ENCODE results near the gene ACYP1. TPM values are rescaled to one million over a fixed set of nuclear protein-coding genes. Genes with fewer than 3 reads are reported as not detected.
A peak's percentile ranks its signal among the peaks of the same experiment; 100 is the strongest.

Gene ACYP1
- total RNA-seq, 4 donors from 2014 or later = 11.8 to 30.6 (median 21.4) TPM

GRCh38 chr14:75011356-75011994 lies 52.3 kb downstream of the ACYP1 start:
- no peak overlapping the region for H3K4me3 ChIP-seq
- peaks cover 0 to 17% of the 10 kb centered on the region in 2 donors for H3K4me1 ChIP-seq
- TF ChIP-seq POLR2A (IDR thresholded peaks at IDR 0.05) = no peak
- TF ChIP-seq CTCF (IDR thresholded peaks at IDR 0.05) = no peak
- no peaks in the 10 kb centered on the region for H3K36me3 ChIP-seq
- H3K9me3 ChIP-seq = no peaks in the 10 kb centered on the region
- H3K27ac ChIP-seq = peak overlapping the region; percentile 43 to 68
- H3K27me3 ChIP-seq = no peaks in the 10 kb centered on the region
- intact Hi-C loops (cut with DNase I; ENCODE audit: low total_unique reads) = no loop called here
- no peak for DNase-seq

- Histone ChIP-seq H3K9me3 (no peaks in the 10 kb centered on the region), H3K4me3 (no peak overlapping the region), H3K36me3 (no peaks in the 10 kb centered on the region), H3K27ac (peak overlapping the region; percentile 43 to 68), H3K27me3 (no peaks in the 10 kb centered on the region), H3K4me1 (peaks cover 0 to 17% of the 10 kb centered on the region in 2 donors)
- TF ChIP-seq POLR2A (IDR thresholded peaks at IDR 0.05) (no peak), CTCF (IDR thresholded peaks at IDR 0.05) (no peak)
- intact Hi-C loops (cut with DNase I; ENCODE audit: low total_unique reads) = no loop called here
- DNase-seq = no peak
Observed at GRCh38 chr14:75010472-75011093, 53.2 kb downstream of the ACYP1 start.

GRCh38 chr14:75009176-75009575 lies 54.6 kb downstream of the ACYP1 start:
- DNase-seq = no peak
- Histone ChIP-seq H3K9me3 (no peaks in the 10 kb centered on the region), H3K27ac (no peak overlapping the region), H3K27me3 (no peaks in the 10 kb centered on the region), H3K36me3 (no peaks in the 10 kb centered on the region), H3K4me1 (peaks cover 2 to 17% of the 10 kb centered on the region in 2 donors), H3K4me3 (no peak overlapping the region)
- no peak for TF ChIP-seq CTCF (IDR thresholded peaks at IDR 0.05)
- TF ChIP-seq POLR2A (IDR thresholded peaks at IDR 0.05) = no peak
- intact Hi-C loops (cut with DNase I; ENCODE audit: low total_unique reads) = no loop called here

- H3K36me3 ChIP-seq = no peaks in the 10 kb centered on the region
- no peak for TF ChIP-seq CTCF (IDR thresholded peaks at IDR 0.05)
- TF ChIP-seq POLR2A (IDR thresholded peaks at IDR 0.05) = no peak
- H3K9me3 ChIP-seq = no peaks in the 10 kb centered on the region
- intact Hi-C loops (cut with DNase I; ENCODE audit: low total_unique reads) = no loop called here
- no peak overlapping the region for H3K27ac ChIP-seq
- no peak for DNase-seq
- H3K27me3 ChIP-seq = no peaks in the 10 kb centered on the region
- H3K4me3 ChIP-seq = no peak overlapping the region
- peaks cover 8 to 11% of the 10 kb centered on the region in 2 donors for H3K4me1 ChIP-seq
Observed at GRCh38 chr14:75005357-75005756, 58.5 kb downstream of the ACYP1 start.

- no peaks in the 10 kb centered on the region for H3K36me3 ChIP-seq
- TF ChIP-seq POLR2A (IDR thresholded peaks at IDR 0.05) = no peak
- intact Hi-C loops (cut with DNase I; ENCODE audit: low total_unique reads) = no loop called here
Observed at GRCh38 chr14:75003250-75004027, 60.4 kb downstream of the ACYP1 start.

More at GRCh38 chr14:75003250-75004027, 60.4 kb downstream of the ACYP1 start:
- Histone ChIP-seq H3K27me3 (no peaks in the 10 kb centered on the region), H3K4me1 (peaks cover 8 to 11% of the 10 kb centered on the region in 2 donors), H3K4me3 (peak overlapping the region; percentile 80 to 98), H3K27ac (peak overlapping the region; percentile 81 to 82), H3K9me3 (no peaks in the 10 kb centered on the region)
- DNase-seq = no peak

Small RNA genes within 50 kb of the gene (small RNA-seq; reads per million reads assigned to genes)
- not detected for gene RNU6-689P

Other genes with a start within 250 kb of the ACYP1 start
- not detected for gene PROX2, start 187.9 kb downstream of the ACYP1 start, total RNA-seq
- 10 to 100 TPM; 31.8 to 77.2 (median 62.7) TPM for gene DLST, start 182.1 kb downstream of the ACYP1 start, total RNA-seq
- gene RPS6KL1, start 140.8 kb downstream of the ACYP1 start, total RNA-seq = 10 to 100 TPM in 1 of 4 donors, 1 to 10 TPM in 1, under 1 TPM in 1, not detected in 1; 0.26 to 11.1 (median 3.0) TPM
- 10 to 100 TPM in 2 of 4 donors, 1 to 10 TPM in 2; 2.7 to 32.4 (median 15.4) TPM for gene PGF, start 108.4 kb downstream of the ACYP1 start, total RNA-seq
- gene EIF2B2, start 61.1 kb downstream of the ACYP1 start, total RNA-seq = 10 to 100 TPM; 27.3 to 41.9 (median 35.5) TPM
- gene MLH3, start 12.6 kb downstream of the ACYP1 start, total RNA-seq = 10 to 100 TPM; 16.4 to 83.4 (median 50.1) TPM
- 1 to 10 TPM in 2 of 4 donors, under 1 TPM in 1, not detected in 1; 0.26 to 4.7 (median 2.4) TPM for gene ZC2HC1C, start 5.6 kb upstream of the ACYP1 start, total RNA-seq
- gene NEK9, start 63.0 kb upstream of the ACYP1 start, total RNA-seq = 100 to 1,000 TPM in 1 of 4 donors, 10 to 100 TPM in 3; 51.2 to 115 (median 71.4) TPM
- 100 to 1,000 TPM; 206 to 389 (median 287) TPM for gene TMED10, start 112.6 kb upstream of the ACYP1 start, total RNA-seq
- gene FOS, start 214.8 kb upstream of the ACYP1 start, total RNA-seq = 1,000 to 10,000 TPM in 1 of 4 donors, 100 to 1,000 TPM in 2, 10 to 100 TPM in 1; 29.2 to 1,111 (median 137) TPM

Measured in uterus (tissue), 4 donors.